CD4-positive, alpha-beta T cell treated with Interleukin-15 for 4 hours (primary cell): Measurements from ENCODE around the gene SLCO4A1.

Source experiments
- DNase-seq: peaks from one replicate; pipeline ENCODE4 v3.0.0-alpha.2; 2020; ENCODE audit warnings: low spot score

SLCO4A1 gene, protein sequence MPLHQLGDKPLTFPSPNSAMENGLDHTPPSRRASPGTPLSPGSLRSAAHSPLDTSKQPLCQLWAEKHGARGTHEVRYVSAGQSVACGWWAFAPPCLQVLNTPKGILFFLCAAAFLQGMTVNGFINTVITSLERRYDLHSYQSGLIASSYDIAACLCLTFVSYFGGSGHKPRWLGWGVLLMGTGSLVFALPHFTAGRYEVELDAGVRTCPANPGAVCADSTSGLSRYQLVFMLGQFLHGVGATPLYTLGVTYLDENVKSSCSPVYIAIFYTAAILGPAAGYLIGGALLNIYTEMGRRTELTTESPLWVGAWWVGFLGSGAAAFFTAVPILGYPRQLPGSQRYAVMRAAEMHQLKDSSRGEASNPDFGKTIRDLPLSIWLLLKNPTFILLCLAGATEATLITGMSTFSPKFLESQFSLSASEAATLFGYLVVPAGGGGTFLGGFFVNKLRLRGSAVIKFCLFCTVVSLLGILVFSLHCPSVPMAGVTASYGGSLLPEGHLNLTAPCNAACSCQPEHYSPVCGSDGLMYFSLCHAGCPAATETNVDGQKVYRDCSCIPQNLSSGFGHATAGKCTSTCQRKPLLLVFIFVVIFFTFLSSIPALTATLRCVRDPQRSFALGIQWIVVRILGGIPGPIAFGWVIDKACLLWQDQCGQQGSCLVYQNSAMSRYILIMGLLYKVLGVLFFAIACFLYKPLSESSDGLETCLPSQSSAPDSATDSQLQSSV

DNA sequence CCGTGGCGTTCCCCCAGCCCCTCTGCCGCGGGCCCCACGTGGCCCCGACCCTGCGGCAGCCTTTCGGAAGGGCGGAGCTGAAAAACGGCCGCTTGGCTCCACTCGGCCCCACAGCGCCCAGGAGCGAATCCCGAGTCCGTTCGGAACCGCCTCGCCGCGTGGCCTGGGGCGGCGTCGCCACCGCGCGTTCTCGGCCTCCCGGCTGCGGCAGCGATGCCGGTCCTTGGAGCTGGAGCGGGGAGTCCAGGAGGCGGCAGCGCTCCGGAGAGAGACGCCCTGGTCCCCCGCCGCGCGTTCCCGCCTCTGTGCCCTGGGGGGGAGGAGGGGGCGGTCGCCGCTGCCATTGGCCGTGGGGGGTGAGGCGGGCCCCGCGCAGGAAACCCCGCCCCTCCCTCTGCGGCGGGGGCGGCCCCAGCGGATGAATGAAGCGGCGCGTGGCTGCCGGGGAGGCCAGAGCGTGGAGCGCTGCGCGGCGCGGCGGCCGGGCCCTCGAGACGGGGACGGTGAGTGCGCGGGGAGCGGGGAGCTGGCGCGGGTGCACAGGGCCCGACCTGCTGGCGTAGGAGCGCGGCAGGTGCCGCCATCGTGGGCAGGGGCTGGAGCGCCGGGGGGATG is at the start of gene SLCO4A1:
Gene SLCO4A1 (plus strand): TSS at position 453 of the 615 bp plus-strand sequence. CDS start 13,952 bp downstream, outside the sequence.
- DNase-seq: peak; percentile 78

DNA sequence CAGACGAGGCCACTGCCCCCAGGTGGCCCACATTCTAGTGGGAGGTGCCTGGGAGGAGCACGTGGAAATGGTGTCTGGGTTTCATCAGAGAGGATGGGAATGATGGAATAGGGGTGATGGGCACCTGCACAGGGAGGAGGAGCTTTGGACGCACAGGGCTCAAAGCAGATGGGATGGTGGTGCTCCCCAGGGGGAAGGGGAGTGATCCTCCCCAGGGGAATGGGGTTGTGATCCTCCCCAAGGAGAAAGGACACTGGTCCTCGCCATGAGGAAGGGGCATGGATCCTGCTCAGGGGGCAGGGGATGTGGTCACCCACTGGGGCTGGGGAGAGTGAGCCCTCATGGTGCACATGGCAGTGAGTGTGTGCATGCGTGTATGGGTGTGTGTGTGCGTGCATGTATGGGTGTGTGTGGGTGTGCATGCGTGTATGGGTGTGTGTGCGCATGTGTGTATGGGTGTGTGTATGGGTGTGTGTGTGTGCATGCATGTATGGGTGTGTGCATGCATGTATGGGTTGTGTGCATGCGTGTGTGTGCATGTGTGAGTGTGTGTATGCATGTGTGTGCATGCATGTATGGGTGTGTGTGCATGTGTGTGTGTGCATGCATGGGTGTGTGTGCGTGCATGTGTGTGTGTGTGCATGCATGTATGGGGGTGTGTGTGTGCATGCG is 49.7 kb upstream of the SLCO4A1 start:
- no peak for DNase-seq

DNA sequence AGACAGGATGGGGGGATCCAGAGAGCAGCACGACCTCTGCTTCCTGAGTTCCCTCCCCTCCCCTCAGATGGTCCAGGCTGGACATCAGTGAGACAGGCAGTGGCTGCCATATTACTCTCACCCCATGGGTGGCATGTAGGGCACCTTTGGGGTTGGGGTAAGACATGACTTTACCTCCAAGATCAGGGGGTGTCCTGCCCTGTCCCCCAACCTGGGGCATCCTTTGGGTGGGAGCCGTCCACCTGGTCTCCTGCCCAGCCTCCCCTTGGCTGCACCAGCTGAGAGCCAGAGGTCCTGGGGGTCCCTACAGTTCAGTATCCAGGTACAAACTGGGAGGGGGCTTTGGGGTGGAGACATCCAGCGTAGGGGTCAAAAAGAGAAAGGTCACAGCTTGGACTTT is 48.7 kb upstream of the SLCO4A1 start:
- DNase-seq: no peak

DNA sequence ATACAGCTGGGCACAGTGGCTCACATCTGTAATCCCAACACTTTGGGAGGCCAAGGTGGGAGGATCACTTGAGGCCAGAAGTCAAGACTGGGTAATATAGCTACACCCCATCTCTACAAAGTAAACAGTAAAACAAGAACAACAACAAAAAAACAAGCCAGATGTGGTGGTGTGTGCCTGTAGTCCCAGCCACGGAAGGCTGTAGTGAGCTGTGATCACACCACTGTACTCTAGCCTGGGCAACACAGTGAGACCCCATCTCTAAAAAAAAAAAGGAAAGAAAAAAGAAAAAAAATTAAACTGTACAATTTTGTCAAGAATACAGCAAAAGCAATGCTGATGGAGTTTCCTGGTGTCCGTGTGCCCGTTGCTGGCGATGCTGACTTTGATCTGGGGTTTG is 47.2 kb upstream of the SLCO4A1 start:
- no peak for DNase-seq

DNA sequence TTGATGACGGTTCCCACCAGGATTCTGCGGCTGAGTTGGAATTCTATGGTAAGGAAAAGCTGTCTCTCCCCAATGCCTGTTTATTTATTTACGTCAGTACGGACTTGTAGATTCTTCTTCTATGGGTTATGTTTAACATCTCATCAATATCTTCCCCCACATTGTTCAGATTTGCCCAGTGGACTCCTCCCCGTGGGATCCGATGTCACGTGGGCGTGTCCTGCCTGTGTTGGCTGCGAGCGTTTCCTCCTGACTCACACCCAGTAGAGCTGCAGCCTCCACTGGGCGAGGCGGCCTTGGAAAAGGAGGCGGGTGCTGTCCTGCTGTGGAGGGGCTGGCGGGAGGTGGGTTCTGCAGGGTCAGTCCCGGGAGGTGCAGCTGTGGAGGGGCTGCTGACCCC is 46.8 kb upstream of the SLCO4A1 start:
- no peak for DNase-seq

DNA sequence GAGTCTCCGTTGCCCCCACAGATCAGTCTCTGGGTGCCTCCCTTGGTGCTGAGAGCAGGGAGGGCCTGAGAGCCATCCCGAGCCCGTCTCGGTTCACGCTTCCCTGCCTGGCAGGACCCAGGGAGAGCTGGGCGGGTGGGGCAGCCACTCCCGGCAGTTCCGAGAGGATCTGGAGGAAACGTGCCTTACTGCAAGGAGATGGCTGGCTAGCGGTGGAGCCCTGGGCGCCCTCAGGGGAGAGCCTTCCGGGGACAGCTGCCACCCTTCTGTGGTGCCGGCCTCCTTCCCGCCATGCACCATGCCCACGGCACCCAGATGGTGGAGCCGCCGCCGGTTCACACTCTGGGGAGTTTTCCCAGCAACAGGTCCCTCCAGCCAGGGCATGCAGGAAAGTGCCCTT is 45.8 kb upstream of the SLCO4A1 start:
- no peak for DNase-seq

DNA sequence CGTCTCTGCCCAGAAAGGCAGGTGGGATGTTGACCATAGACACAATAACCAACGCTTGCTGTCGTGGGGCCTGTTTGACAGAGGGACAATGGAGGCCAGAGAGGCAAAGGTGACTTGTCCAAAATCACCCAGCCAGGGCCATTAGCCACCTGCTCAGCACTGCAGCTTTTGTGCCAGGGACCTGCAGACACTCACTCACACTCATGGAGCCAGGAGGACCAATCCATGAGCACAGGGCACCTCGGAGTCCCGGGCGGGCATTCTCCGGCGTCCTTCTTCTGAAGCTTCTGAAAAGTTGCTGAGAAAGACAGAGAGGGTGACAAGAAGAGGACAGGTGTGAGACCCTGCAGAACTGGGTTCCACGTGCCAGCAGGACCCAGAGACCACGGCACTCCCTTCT is 45.4 kb upstream of the SLCO4A1 start:
- no peak for DNase-seq

DNA sequence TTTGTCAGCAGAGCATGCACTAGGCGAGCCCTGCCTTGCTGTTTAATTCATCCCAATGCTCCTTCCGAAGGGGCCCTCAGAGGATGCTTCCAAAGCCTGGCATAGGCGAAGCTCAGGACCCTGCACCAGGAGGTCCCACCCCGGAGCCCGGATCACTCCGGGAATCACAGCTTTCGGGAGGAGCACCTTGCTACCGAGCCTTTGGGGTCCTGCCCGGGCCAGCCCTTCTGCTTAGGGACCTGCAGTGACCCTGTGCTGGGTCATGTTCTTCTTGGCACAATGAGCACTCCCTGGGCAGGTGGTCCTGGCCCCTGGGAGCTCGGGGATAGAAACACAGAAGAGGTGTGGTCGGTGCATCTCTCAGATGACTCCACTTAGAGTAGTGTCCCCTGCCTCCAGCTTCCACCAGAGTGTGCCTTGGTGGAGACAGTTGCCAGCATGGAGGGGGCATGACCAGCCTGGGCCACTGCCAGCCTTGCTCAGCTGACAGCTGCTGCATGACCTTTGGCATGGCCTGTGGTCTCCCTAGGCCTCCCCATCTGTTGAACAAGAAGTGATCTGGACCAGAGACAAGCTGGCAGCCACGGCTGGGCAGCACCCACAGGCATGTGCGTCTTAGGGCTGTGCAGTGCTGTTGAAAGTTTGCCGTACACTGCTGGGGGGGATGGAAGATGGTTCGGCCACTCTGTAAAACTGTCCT is 44.7 kb upstream of the SLCO4A1 start:
- no peak for DNase-seq

DNA sequence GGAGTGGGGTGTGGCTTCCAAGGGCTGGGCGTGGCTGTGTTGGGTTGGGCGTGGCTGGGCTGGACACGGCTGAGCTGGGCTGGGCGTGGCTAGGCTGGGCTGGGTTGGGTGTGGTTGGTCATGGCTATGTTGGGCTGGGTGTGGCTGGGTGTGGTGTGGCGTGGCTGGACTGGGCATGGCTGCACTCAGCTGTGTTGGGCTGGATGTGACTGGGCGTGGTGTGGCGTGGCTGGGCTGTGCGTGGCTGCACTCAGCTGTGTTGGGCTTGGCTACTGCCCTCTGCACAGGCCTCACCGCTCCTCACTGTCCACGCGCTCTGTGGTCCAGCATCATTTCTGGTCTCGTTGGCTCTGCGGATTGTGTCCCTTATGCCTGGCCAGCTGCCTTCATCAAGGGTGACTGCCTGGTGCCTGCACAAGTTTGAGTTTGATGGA is 43.5 kb upstream of the SLCO4A1 start:
- DNase-seq: no peak

DNA sequence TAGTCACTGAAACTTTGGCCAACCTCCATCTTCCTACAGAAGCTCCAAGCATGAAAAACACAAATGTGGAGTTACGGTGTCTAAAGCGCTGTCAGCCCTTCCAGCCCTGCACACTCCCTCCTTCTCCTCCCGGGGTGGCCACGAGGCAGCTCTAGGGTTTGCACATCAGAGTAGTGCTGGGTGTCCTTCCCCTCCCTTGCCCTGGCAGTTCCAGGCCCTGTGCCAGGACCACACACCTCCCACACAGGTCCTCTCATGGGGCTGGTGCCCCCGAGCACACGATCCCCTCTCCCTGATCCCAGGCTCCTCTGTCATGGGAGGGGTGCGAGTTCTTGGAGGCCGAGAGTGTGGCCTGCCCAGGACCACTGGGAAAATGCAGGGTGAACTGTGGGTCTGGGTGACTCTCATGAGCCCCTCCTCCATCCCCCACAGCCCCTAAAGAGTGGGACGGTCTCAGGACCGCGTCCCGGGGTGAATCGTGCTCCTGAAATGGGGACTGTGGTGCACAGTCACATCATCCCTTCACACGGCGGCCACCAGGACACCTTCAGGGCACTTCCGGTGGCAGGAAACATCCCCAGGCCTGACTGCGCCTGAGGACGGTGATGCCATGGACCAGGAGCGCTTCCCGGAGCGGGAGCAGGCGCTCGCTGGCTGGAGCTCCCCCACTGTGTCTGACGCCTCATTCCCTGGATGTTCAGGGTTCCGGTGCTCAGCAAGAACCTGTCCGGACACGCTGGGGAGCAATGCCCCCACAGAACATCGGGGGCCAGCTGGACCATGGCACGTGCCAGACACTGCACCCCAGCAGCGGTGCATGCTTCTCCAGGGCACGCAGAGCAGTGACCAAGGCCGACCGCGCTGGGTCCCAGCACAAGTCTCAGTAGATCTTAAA is 42.8 kb upstream of the SLCO4A1 start:
- no peak for DNase-seq

DNA sequence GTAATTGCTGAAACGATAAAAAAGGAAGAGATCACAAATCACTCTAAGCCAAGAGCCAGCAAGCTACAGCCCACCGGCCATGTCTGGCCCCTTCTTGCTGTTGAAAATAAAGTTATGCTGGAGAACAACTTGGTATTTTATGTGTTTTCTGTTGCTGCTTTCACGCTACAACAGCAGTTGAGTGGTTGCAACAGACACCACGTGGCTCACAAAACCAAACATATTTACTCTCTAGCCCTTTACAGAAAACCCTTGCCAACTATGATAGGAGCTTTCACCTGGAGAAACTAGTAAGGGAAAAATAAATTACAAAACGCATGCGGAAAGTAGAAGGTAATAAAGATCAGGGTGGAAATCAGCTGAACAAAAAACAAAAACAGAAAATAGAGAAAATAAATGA is 41.1 kb upstream of the SLCO4A1 start:
- no peak for DNase-seq

DNA sequence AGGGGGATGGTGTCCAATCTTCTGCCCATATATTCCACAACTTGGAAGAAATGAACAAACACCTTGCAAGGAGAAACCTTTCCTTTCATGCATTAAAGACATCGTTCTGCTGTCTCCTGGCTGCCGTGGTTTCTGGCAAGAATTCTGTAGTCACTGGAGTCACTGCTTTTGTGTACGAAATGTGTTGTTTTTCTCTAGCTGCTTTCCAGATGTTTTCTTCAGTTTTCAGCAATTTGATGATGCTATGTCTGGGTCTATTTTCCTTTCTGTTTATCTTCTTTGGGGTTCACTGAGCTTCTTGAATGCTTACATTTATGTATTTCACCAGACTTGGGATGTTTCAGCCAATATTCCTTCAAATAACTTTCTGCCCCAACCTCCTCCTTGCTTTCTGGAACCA is 40.6 kb upstream of the SLCO4A1 start:
- DNase-seq: no peak

DNA sequence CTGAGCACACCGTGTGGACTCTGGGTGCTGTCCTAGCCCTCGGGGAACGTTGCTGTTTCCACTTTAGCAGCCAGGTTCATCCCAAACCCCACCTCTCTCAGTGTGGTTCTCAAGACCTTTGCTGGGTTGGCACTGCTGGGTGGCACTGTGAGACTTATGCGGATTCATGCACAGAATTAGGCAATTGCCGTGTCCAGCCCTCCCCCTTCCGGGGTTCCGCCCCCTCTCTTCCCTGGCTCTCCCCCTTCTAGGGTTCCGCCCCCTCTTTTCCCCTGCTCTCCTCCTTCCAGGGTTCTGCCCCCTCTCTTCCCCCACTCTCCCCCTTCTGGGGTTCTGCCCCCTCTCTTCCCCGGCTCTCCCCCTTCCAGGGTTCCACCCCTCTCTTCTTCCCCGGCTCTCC is 39.8 kb upstream of the SLCO4A1 start:
- DNase-seq: peak; percentile 25

DNA sequence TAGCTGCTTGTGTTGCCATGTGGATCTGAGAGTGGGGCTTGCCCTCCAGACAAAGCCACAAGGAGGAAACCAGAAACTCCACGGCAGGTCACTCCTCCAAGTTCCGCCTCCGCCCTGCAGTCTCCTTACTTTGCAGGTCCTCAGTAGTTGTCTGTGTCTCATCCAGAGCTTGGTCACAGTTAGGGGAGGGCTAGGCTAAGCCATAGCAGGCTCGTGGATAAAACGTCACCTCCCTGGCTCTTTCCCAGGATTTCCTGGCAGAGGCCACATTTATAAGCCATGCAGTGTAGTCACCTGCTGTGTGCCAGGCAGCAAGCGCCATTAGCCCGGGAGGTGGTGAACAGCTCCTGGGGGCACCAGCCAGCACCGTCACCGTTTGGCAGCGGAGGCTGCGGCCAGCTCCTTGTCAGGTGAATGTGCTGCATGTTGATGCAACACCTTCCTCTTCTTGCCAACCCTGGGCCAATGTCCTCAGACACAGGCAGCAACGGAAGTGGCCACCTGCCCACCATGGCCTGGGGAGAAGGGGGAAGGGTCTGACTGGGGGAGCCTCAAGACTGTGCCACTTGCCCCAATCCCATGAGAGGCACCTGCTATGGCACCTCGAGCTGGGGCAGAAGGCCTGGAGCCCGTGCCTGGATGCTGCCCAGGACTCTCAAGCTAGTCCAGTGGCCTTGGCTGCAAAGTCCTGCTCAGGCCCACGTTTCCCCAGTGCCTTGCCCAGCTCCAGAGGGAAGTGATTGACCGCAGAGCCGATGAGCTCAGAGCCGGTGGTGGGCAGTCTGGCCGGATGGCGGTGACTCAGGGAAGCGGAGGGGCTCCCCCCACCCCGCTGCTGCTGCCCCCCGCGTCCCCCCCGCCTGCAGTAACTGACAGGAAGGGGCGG is 39.0 kb upstream of the SLCO4A1 start:
- peak; percentile 27 for DNase-seq

DNA sequence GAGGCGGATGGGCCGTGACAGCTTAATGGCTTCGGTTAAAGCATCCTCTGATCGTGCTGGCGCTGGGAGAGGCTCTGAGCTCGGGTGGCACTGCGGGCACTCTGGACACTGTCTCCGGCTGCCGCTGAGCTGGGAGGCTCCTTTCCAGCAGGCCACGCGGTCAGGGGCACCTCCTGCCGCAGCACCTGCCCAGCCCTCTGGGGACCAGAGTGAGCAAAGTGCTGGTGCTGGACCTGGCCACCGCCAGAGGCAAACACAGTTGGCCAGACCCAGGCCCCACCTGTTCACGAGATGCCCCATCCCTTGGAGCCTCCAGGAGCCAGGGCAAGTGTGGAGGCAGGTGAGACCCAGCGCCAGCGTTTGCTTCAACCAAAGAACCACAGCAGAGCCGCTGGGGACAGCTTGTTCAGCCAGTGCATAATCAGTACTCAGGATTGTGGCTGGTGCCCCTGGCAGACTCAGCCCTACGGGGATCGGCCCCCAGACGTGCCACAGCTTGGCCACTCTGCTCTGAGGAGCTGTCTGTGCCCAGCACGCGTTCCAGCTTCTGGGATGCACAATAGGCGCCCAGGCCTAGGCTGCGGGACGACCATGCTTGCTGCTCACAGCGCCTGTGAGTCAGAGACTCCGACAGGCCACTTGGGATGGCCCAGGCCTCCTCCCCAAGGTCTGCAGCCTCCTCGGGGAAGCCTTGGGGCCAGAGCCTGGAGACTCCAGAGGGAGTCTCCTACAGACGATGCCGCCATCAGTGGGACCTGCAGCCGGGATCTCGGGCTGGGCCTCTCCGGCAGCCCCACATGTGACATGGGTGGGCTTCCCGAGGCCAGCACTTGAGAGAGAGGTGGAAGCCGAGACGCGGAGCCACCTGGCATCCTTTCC is 38.2 kb upstream of the SLCO4A1 start:
- no peak for DNase-seq

DNA sequence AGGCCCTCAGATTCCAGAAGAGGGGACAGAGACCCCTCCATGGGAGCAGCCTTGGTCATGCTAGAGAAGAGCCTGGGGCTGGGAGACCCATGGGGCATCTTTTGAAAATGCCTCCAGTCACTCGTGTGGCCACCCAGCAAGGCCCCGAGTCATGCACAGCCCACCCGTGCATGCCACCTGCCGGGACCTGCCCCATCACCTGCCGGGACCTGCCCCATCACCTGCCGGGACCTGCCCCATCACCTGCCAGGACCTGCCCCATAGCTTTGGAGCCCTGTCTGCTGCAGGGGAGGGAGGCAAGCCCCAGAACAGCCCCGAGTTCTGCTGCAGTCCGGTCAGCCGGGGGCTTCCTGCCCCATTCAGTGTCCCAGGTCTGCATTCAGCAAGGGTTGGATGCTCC is 37.5 kb upstream of the SLCO4A1 start:
- DNase-seq: no peak

DNA sequence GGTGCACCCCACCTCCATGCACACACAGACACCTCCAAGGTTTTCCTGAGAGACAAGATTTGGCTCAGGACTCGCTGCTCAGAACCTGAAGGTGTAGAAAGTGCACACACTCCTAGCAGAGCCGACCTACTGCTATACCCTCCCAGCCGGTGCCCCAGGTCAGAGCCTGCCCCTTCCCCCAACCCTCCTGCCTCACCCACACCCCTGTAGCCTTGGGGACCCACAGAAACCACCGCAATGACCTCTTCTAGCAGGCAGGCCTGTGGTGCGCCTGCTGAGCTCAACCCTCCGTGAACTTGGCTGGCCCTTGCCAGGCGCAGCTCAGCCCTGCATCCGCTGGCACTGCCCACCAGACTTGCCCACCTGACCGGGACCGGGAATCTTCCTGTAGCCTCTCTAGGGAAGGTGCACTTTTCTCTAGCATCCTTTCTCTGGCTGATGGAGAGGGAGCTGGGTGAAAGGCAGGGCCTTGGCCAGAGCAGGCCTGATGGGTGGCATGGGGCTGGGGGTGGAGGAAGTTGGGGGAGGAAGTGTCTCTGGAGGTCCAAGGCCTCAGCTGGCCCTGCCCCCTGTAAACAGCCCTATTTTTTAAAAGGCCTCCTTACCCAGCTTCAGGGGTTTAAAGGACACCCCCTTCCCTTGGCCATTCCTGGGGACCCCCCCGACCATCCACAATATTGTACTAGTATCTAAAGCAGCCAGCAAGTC is 36.9 kb upstream of the SLCO4A1 start:
- DNase-seq: no peak

DNA sequence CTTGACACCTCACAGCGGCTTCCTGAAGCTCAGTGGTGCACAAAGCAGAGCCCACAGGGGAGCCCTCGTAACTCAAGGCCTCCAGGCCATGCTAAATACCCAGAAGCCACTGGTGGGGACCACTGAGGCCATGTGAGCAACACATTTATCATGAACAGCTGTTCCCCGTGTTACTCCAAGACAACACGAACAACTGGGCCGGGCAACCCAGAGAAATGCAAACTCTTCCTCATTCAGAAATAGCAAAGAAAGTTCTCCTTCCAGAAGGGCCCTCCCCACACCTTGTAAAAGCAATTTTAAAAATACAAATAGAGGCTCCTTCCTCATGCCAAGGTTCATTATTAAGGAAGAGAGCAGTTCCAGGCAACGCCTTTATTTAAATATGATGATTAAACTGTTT is 36.3 kb upstream of the SLCO4A1 start:
- no peak for DNase-seq
